Lower leg skin (tissue), 3 donors: ENCODE results near the gene MAJIN.

Experiments
- POLR2A ChIP-seq, 2 donors: fragments of 450-650 bp; IDR thresholded peaks; one replicate each; pipeline ENCODE4 v1.6.1; 2016 to 2017; ENCODE audit warnings: antibody characterized with exemption in 2 of 2, mild to moderate bottlenecking in 1 of 2, moderate library complexity in 1 of 2
- TF ChIP-seq, protein P1 (sequence below), 3 donors: fragments of 450-650 bp; IDR thresholded peaks; one replicate each; pipeline ENCODE4 v1.5.1; 2016; ENCODE audit warnings: antibody characterized with exemption in 3 of 3, mild to moderate bottlenecking in 3 of 3, moderate library complexity in 2 of 3

DNA sequence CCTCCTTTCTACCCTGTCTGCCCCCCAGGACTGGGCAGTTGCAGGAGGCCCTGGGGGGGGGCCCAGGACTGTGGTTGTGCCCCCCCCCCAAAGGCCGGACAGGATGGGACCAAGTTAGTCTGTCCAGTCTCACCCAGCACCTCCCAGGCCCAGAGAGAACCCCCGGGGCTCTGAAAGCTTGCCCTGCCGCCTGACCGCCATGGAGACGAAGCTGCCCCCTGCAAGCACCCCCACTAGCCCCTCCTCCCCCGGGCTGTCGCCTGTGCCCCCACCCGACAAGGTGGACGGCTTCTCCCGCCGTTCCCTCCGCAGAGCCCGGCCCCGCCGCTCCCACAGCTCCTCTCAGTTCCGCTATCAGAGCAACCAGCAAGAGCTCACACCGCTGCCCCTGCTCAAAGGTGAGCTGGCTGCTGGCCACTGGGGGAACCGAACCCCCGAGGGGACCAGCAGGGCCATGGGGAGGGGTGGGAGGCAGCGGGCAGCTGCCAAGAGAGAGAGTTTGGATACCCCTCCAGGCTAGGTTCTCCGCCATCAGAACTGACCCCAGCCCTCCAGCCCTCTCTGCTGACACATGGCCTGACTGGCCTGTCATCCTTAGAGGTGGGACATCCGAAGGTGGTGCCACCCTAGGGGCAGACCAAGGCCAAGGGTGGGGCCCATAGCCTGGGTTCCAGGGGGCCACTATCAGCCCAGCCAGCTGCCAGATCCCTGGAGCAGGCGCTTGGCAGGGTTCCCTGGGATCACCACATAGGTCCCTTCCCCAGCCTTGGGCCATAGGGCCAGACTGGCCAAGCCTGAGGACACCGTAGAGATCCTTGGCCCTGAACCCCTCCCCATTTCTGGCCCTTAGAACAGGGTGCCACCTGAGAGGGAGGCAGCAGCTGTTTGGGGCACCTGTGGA, 46.1 kb downstream of the MAJIN start:
- TF ChIP-seq, protein P1, sequence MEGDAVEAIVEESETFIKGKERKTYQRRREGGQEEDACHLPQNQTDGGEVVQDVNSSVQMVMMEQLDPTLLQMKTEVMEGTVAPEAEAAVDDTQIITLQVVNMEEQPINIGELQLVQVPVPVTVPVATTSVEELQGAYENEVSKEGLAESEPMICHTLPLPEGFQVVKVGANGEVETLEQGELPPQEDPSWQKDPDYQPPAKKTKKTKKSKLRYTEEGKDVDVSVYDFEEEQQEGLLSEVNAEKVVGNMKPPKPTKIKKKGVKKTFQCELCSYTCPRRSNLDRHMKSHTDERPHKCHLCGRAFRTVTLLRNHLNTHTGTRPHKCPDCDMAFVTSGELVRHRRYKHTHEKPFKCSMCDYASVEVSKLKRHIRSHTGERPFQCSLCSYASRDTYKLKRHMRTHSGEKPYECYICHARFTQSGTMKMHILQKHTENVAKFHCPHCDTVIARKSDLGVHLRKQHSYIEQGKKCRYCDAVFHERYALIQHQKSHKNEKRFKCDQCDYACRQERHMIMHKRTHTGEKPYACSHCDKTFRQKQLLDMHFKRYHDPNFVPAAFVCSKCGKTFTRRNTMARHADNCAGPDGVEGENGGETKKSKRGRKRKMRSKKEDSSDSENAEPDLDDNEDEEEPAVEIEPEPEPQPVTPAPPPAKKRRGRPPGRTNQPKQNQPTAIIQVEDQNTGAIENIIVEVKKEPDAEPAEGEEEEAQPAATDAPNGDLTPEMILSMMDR (IDR thresholded peaks at IDR 0.05) = no peak
- no peak for TF ChIP-seq POLR2A (IDR thresholded peaks at IDR 0.05)
